H1 (cell line): ENCODE results near the gene BGN. TPM values are rescaled to one million over a fixed set of nuclear protein-coding genes. Genes with fewer than 3 reads are reported as not detected.

Experiments used
- CTCF ChIA-PET: fragments of 300-600 bp; sonication (Branson Sonifier 250); formaldehyde crosslinking; loops from one replicate; lab custom pipeline; 2021; ENCODE audit not compliant: partially characterized antibody; lab: Charles Lee
- POLR2A ChIA-PET: fragments of 300-600 bp; sonication (Branson Sonifier 250); formaldehyde crosslinking; loops from one replicate; lab custom pipeline; 2021; ENCODE audit warnings: inconsistent platforms; ENCODE audit not compliant: partially characterized antibody; lab: Charles Lee
- DNase-seq, 2 experiments: peaks; one replicate each; pipeline versions ENCODE4 v3.0.0 to v3.0.0-alpha.2; 2010 to 2022; ENCODE audit warnings: low spot score in 2 of 2, low read depth in 1 of 2, mixed read lengths in 1 of 2
- FAIRE-seq: peaks from 2 replicates; lab custom pipeline; 2011; peaks lifted over from hg19 to GRCh38; lab: Jason Lieb, UNC
- H2AFZ ChIP-seq: 2 replicates; pipeline ENCODE4 v1.8.1; 2012; ENCODE audit warnings: low read length, inconsistent platforms
- H2AK5ac ChIP-seq: 2 replicates; pipeline ENCODE4 v1.6.1; 2013; ENCODE audit warnings: low read depth, low read length
- H2BK120ac ChIP-seq: replicated peaks from 2 replicates; pipeline ENCODE3; 2013; ENCODE audit warnings: low read depth, low read length, inconsistent platforms
- H2BK12ac ChIP-seq: 2 replicates; pipeline ENCODE4 v1.6.1; 2013; ENCODE audit warnings: low read depth, low read length
- H2BK15ac ChIP-seq: 2 replicates; pipeline ENCODE4 v1.6.1; 2013; ENCODE audit warnings: low read length
- H2BK20ac ChIP-seq: 2 replicates; pipeline ENCODE4 v1.6.1; 2013; ENCODE audit warnings: low read length
- H2BK5ac ChIP-seq: 2 replicates; pipeline ENCODE4 v1.6.1; 2013; ENCODE audit warnings: low read depth, low read length
- H3K14ac ChIP-seq: 2 replicates; pipeline ENCODE4 v1.6.1; 2013; ENCODE audit warnings: inconsistent platforms; ENCODE audit not compliant: insufficient read length
- H3K18ac ChIP-seq: 2 replicates; pipeline ENCODE4 v1.6.1; 2013; ENCODE audit warnings: low read length; ENCODE audit errors: extremely low read depth
- H3K23ac ChIP-seq: 2 replicates; pipeline ENCODE4 v1.6.1; 2013; ENCODE audit warnings: inconsistent platforms; ENCODE audit not compliant: insufficient read length
- H3K23me2 ChIP-seq: 2 replicates; pipeline ENCODE4 v1.6.1; 2013; ENCODE audit warnings: low read depth, low read length
- H3K27ac ChIP-seq: 2 replicates; pipeline ENCODE4 v1.6.1; 2011; ENCODE audit warnings: low read depth, low read length, inconsistent platforms
- H3K27me3 ChIP-seq, 4 experiments: replicated peaks in 1 of 4; 1 replicate in 1 of 4; 2 replicates in 3 of 4; pipeline versions ENCODE4 v1.6.1 to v1.8.1; 2011 to 2013; ENCODE audit warnings: low read length in 3 of 4, mild to moderate bottlenecking in 3 of 4, inconsistent platforms in 2 of 4, mixed read lengths in 2 of 4, moderate library complexity in 1 of 4; ENCODE audit not compliant: control insufficient read depth in 3 of 4, insufficient read depth in 3 of 4; ENCODE audit errors: extremely low read depth in 1 of 4
- H3K36me3 ChIP-seq, 4 experiments: 2 replicates each; pipeline versions ENCODE4 v1.6.1 to v1.8.1; 2011 to 2013; ENCODE audit warnings: mild to moderate bottlenecking in 4 of 4, low read length in 3 of 4, moderate library complexity in 2 of 4, control low read depth in 1 of 4, inconsistent platforms in 1 of 4; ENCODE audit not compliant: insufficient read depth in 4 of 4, control insufficient read depth in 2 of 4
- H3K4ac ChIP-seq: replicated peaks from 2 replicates; pipeline ENCODE3; 2013; ENCODE audit warnings: low read length, low read depth, mixed read lengths, inconsistent platforms; ENCODE audit not compliant: insufficient read length
- H3K4me1 ChIP-seq, 4 experiments: replicated peaks in 1 of 4; 1 replicate in 1 of 4; 2 replicates in 3 of 4; pipeline versions ENCODE4 v1.6.1 to v1.8.1; 2011 to 2013; ENCODE audit warnings: low read length in 3 of 4, inconsistent platforms in 2 of 4, mixed read lengths in 1 of 4; ENCODE audit not compliant: insufficient read depth in 4 of 4, control insufficient read depth in 3 of 4
- H3K4me2 ChIP-seq, 2 experiments: 2 replicates each; pipeline versions ENCODE4 v1.6.1 to v1.8.1; 2011 to 2013; ENCODE audit warnings: low read depth in 2 of 2, low read length in 2 of 2, control low read depth in 1 of 2, inconsistent platforms in 1 of 2, mild to moderate bottlenecking in 1 of 2; ENCODE audit not compliant: insufficient read depth in 1 of 2
- H3K4me3 ChIP-seq, 4 experiments: fragments of 200-600, 300-600 bp in 1 of 4; sonication (generic), shearing (Covaris generic), sonication (Bioruptor Twin) in 1 of 4; 2 replicates each; pipeline versions ENCODE4 v1.5.1 to v1.8.1; 2011 to 2016; ENCODE audit warnings: low read length in 4 of 4, low read depth in 3 of 4, control low read depth in 2 of 4, inconsistent platforms in 2 of 4, mild to moderate bottlenecking in 2 of 4, mixed read lengths in 1 of 4, moderate library complexity in 1 of 4; ENCODE audit not compliant: insufficient read depth in 2 of 4; ENCODE audit errors: extremely low read depth in 1 of 4
- H3K56ac ChIP-seq: replicated peaks from 2 replicates; pipeline ENCODE3; 2013; ENCODE audit warnings: low read depth, mild to moderate bottlenecking, mixed read lengths, low read length, inconsistent platforms; ENCODE audit not compliant: insufficient read length
- H3K79me1 ChIP-seq: 2 replicates; pipeline ENCODE4 v1.6.1; 2013; ENCODE audit warnings: low read depth, low read length, control low read depth
- H3K79me2 ChIP-seq, 2 experiments: 2 replicates each; pipeline versions ENCODE4 v1.6.1 to v1.8.1; 2012 to 2013; ENCODE audit warnings: low read length in 2 of 2, mild to moderate bottlenecking in 2 of 2, inconsistent platforms in 1 of 2; ENCODE audit not compliant: insufficient read depth in 2 of 2, control insufficient read depth in 1 of 2
- H3K9ac ChIP-seq, 4 experiments: replicated peaks in 1 of 4; 1 replicate in 1 of 4; 2 replicates in 3 of 4; pipeline versions ENCODE4 v1.6.1 to v1.8.1; 2011 to 2013; ENCODE audit warnings: low read depth in 3 of 4, low read length in 3 of 4, control low read depth in 2 of 4, mild to moderate bottlenecking in 2 of 4, moderate library complexity in 2 of 4, inconsistent platforms in 1 of 4; ENCODE audit errors: extremely low read depth in 1 of 4
- H3K9me3 ChIP-seq, 2 experiments: 2 replicates each; pipeline versions ENCODE4 v1.6.1 to v1.8.1; 2012 to 2013; ENCODE audit warnings: mild to moderate bottlenecking in 2 of 2, moderate library complexity in 2 of 2, control low read depth in 1 of 2, inconsistent platforms in 1 of 2, low read depth in 1 of 2, low read length in 1 of 2, mixed read lengths in 1 of 2; ENCODE audit not compliant: insufficient read depth in 2 of 2
- H4K20me1 ChIP-seq, 2 experiments: replicated peaks in 1 of 2; 2 replicates each; pipeline versions ENCODE3 to v1.8.1; 2011 to 2013; ENCODE audit warnings: inconsistent platforms in 2 of 2, low read length in 2 of 2, mild to moderate bottlenecking in 1 of 2; ENCODE audit not compliant: insufficient read depth in 2 of 2, control insufficient read depth in 1 of 2
- H4K5ac ChIP-seq: 2 replicates; pipeline ENCODE4 v1.6.1; 2013; ENCODE audit warnings: low read length, low read depth, mixed read lengths, inconsistent platforms; ENCODE audit not compliant: insufficient read length
- H4K8ac ChIP-seq: 2 replicates; pipeline ENCODE4 v1.8.0; 2013; ENCODE audit warnings: mild to moderate bottlenecking, moderate library complexity, low read length, inconsistent platforms; ENCODE audit not compliant: insufficient read depth; ENCODE audit errors: extremely low read depth
- H4K91ac ChIP-seq: replicated peaks from 2 replicates; pipeline ENCODE3; 2013; ENCODE audit warnings: low read length, mixed read lengths, inconsistent platforms; ENCODE audit not compliant: insufficient read length
- FOSL1 ChIP-seq: IDR thresholded peaks from 2 replicates; pipeline ENCODE4 v1.6.1; 2011; ENCODE audit warnings: mild to moderate bottlenecking, low read depth, low read length, moderate library complexity; ENCODE audit not compliant: insufficient read depth
- GABPA ChIP-seq: IDR thresholded peaks from 2 replicates; pipeline ENCODE4 v1.6.1; 2011; ENCODE audit warnings: mild to moderate bottlenecking, low read length, moderate library complexity, borderline replicate concordance; ENCODE audit not compliant: insufficient read depth
- RAD21 ChIP-seq, 2 experiments: IDR thresholded peaks in 1 of 2; conservative IDR thresholded peaks in 1 of 2; 2 replicates each; pipeline ENCODE4 v1.6.1; 2011; ENCODE audit warnings: low read depth in 2 of 2, low read length in 2 of 2, improper control_type of control experiment in 1 of 2, inconsistent platforms in 1 of 2, mild to moderate bottlenecking in 1 of 2, moderate library complexity in 1 of 2
- SAP30 ChIP-seq: fragments of 300-600 bp; sonication (generic); IDR thresholded peaks from 2 replicates; pipeline ENCODE4 v1.7.1; 2012; ENCODE audit warnings: low read length, moderate library complexity, mild to moderate bottlenecking, inconsistent platforms; ENCODE audit not compliant: insufficient read depth, insufficient replicate concordance
- TAF7 ChIP-seq: optimal IDR thresholded peaks from 2 replicates; pipeline ENCODE3; 2011; ENCODE audit warnings: low read depth, mild to moderate bottlenecking, inconsistent platforms, low read length, moderate library complexity, borderline replicate concordance
- WGBS, 2 experiments: shearing (Covaris generic) in 1 of 2; methylation state at CpG; one replicate each; pipeline versions ENCODE4 v1.1.6 to v1.1.7; 2013 to 2015; ENCODE audit warnings: low lambda C conversion rate in 2 of 2, mixed read lengths in 2 of 2, inconsistent platforms in 1 of 2, low coverage in 1 of 2, missing lambda C conversion rate in 1 of 2; ENCODE audit not compliant: insufficient replicate concordance in 2 of 2, insufficient coverage in 1 of 2, insufficient read length in 1 of 2; ENCODE audit errors: extremely low coverage in 1 of 2, missing lambda C conversion rate in 1 of 2; 5-methylcytosine and 5-hydroxymethylcytosine counted together
- polyA plus RNA-seq, 7 experiments: library from polyadenylated mRNA; depleted of rRNA in 3 of 7; stranded (reverse) in 5 of 7; unstranded in 2 of 7; fragments of >200 nt in 5 of 7; fragments of 200-250 nt in 2 of 7; gene quantifications; 1 replicate in 5 of 7; 2 replicates in 1 of 7; 4 replicates in 1 of 7; pipeline versions ENCODE4 v1.2.1 to v1.2.3, GENCODE V29; 2011 to 2013; ENCODE audit warnings: missing spikeins in 2 of 7, mixed read lengths in 2 of 7
- total RNA-seq: library from RNA; stranded (reverse); fragmentation: NEBNext Ultra II Directional; extraction: Animal tissue kit (Norgen Biotek cat#: 25700); gene quantifications from 2 replicates; pipeline ENCODE4 v1.2.1, GENCODE V29; 2021
- TF ChIP-seq, protein P1 (sequence below): IDR thresholded peaks from 2 replicates; pipeline ENCODE4 v1.6.1; 2012; ENCODE audit warnings: inconsistent platforms
- TF ChIP-seq, protein P2 (sequence below), 3 experiments: IDR thresholded peaks; 1 replicate in 2 of 3; 2 replicates in 1 of 3; pipeline versions ENCODE4 v1.5.1 to v1.6.1; 2011; ENCODE audit warnings: low read length in 3 of 3, mild to moderate bottlenecking in 3 of 3, inconsistent platforms in 2 of 3, low read depth in 1 of 3, moderate library complexity in 1 of 3; ENCODE audit not compliant: insufficient read depth in 1 of 3; ENCODE audit errors: control extremely low read depth in 1 of 3

Gene BGN
- total and polyA plus RNA-seq, 2 of the 8 experiments (the other 6 are each of a cell fraction or from before 2014, with no cell fraction given): 1.8 to 2.4 TPM

DNA sequence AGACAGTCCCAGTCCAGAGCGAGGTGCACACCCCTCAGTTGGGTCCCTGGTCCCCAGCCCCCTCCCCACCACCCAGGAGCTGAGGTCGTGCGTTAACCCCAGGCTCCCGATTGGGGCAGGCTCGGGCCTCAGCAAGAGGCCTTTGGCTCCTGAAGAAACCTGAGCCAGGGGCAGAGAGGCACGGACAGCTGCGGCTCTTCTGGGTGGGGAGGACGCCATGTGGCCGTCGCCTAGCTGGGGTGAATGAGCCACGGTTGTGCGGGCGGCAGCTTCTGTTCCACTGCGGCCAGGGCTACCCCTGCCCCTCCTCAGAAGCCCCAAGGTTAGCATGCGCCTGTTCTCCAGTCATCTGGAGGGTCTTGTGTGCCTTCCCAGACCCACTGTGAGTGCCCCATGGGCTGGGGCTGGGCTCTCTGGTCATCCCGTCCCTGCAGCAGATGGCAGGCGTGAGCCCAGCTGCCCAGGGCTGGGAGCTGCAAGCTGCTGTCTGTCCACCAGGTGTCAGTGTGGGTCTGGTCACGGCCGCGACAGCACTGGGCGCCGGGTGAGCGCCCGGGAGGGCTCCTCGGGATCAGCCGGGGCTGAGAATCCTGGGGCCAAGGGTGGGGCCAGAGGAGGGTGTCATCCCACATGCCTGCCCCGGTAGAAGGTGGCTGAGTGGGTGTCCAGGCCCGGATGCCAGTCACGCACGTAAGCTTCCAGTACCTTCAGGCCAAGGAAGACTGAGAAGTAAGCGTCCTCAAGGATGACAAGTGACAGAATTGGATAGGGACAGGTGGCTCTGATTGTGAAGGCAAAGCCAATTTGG, 44.6 kb downstream of the BGN start:
- Histone ChIP-seq H3K4me3 (no peak overlapping the region), H3K36me3 (no peaks in the 10 kb centered on the region), H3K9ac (no peak overlapping the region), H3K27ac (no peak overlapping the region), H3K4ac (no peak overlapping the region), H2BK20ac (no peak overlapping the region), H4K8ac (peak overlapping the region; percentile 74), H4K91ac (no peak overlapping the region), H3K14ac (no peak overlapping the region), H3K79me2 (no peaks in the 10 kb centered on the region), H3K4me1 (no peaks in the 10 kb centered on the region; a peak in 1 of 7 replicates), H3K23ac (no peak overlapping the region), H2BK5ac (no peak overlapping the region), H2BK12ac (no peak overlapping the region), H3K9me3 (no peaks in the 10 kb centered on the region), H2AFZ (no peak overlapping the region; the same call in 1 of the 2 replicates), H3K18ac (no peak overlapping the region; the same call in 1 of the 2 replicates), H3K56ac (no peak overlapping the region), H3K79me1 (no peaks in the 10 kb centered on the region), H3K23me2 (no peaks in the 10 kb centered on the region), H3K27me3 (no peaks in the 10 kb centered on the region), H4K5ac (no peak overlapping the region), H4K20me1 (no peaks in the 10 kb centered on the region), H2BK120ac (no peak overlapping the region), H3K4me2 (no peak overlapping the region), H2AK5ac (no peak overlapping the region), H2BK15ac (no peak overlapping the region)
- peak; percentile 31 to 84 for DNase-seq
- WGBS, 2 experiments: 53% methylated on average over 24 of the region's 31 CpGs; no CpG with 5 or more reads in 1 of the 2 experiments
- ChIA-PET POLR2A (interaction anchor here (1.0 kb wide), 1 partner anchor 145 kb away, joined by 3 read pairs; no protein-coding TSS in a partner anchor), CTCF (interaction anchor here (0.6 to 4.2 kb wide), 45 partner anchors 9 to 597 kb away, joined by 3 to 30 read pairs (median 4); partner anchors contain the start of genes ATP2B3 and SLC6A8)
- FAIRE-seq: peak; percentile 76
- no peak for TF ChIP-seq TAF7
- TF ChIP-seq, protein P1, sequence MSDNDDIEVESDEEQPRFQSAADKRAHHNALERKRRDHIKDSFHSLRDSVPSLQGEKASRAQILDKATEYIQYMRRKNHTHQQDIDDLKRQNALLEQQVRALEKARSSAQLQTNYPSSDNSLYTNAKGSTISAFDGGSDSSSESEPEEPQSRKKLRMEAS: peak; percentile 37
- TF ChIP-seq GABPA: peak; percentile 54; the same call in 1 of the 2 replicates
- no peak for TF ChIP-seq FOSL1
- no peak for TF ChIP-seq SAP30
- peak; percentile 66 to 81 for TF ChIP-seq RAD21 (IDR thresholded peaks at IDR 0.05 in 1 of 2, conservative IDR thresholded peaks at IDR 0.05 in 1 of 2; ENCODE audit: low read depth in 2 of 2, low read length in 2 of 2)
- TF ChIP-seq, protein P2, sequence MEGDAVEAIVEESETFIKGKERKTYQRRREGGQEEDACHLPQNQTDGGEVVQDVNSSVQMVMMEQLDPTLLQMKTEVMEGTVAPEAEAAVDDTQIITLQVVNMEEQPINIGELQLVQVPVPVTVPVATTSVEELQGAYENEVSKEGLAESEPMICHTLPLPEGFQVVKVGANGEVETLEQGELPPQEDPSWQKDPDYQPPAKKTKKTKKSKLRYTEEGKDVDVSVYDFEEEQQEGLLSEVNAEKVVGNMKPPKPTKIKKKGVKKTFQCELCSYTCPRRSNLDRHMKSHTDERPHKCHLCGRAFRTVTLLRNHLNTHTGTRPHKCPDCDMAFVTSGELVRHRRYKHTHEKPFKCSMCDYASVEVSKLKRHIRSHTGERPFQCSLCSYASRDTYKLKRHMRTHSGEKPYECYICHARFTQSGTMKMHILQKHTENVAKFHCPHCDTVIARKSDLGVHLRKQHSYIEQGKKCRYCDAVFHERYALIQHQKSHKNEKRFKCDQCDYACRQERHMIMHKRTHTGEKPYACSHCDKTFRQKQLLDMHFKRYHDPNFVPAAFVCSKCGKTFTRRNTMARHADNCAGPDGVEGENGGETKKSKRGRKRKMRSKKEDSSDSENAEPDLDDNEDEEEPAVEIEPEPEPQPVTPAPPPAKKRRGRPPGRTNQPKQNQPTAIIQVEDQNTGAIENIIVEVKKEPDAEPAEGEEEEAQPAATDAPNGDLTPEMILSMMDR (IDR thresholded peaks at IDR 0.05; ENCODE audit: control extremely low read depth in 1 of 3, insufficient read depth in 1 of 3, low read depth in 1 of 3, low read length in 3 of 3): peak in 2 of 3 experiments; percentile 92 to 99; a peak in 3 of 4 replicates
